ENCODE measurements around the gene RNF224. TPM values are rescaled to one million over a fixed set of nuclear protein-coding genes. Genes with fewer than 3 reads are reported as not detected.
A peak's percentile ranks its signal among the peaks of the same experiment; 100 is the strongest.

RNF224 gene
- total and polyA plus RNA-seq, 5 donors from 2014 or later = not detected

GRCh38 chr9:137250329-137251193 lies 23.3 kb downstream of the RNF224 start:
- Mint-ChIP-seq H3K4me3 (peak overlapping the region in 3 of 4 donors; percentile 26 to 82 (median 78)), H3K9me3 (no peaks in the 10 kb centered on the region), H3K36me3 (no peaks in the 10 kb centered on the region), H3K4me1 (peaks cover 0 to 7% (median 2%) of the 10 kb centered on the region in 4 donors), H3K27me3 (no peaks in the 10 kb centered on the region), H3K27ac (peak overlapping the region in 1 of 3 donors; percentile 9)
- DNase-seq (no peak), ATAC-seq (ENCODE audit: low read depth in 2 of 2) (no peak)
- no peaks in the 10 kb centered on the region for H3K9me3 ChIP-seq (ENCODE audit: control insufficient read depth in 2 of 2, low read length in 2 of 2)
- H3K27me3 ChIP-seq (ENCODE audit: control insufficient read depth, insufficient read depth, low read length) = no peaks in the 10 kb centered on the region
- H3K4me3 ChIP-seq (ENCODE audit: low read depth, low read length) = no peak overlapping the region
- no peaks in the 10 kb centered on the region for H3K36me3 ChIP-seq (ENCODE audit: control insufficient read depth, insufficient read depth, low read length)
- H3K27ac ChIP-seq (ENCODE audit: insufficient read depth, low read length, poor library complexity, severe bottlenecking) = no peak overlapping the region
- H3K4me1 ChIP-seq (ENCODE audit: control insufficient read depth, insufficient read depth, low read length, poor library complexity, severe bottlenecking) = peaks cover 11% of the 10 kb centered on the region

GRCh38 chr9:137251194-137251461 lies 23.8 kb downstream of the RNF224 start, which contains the start of gene STPG3:
STPG3 (plus strand) TSS chr9:137251286; CDS start chr9:137251287, 1 bp downstream.
- Histone ChIP-seq H3K27me3 (ENCODE audit: control insufficient read depth, insufficient read depth, low read length) (no peaks in the 10 kb centered on the region), H3K4me1 (ENCODE audit: control insufficient read depth, insufficient read depth, low read length, poor library complexity, severe bottlenecking) (peaks cover 17% of the 10 kb centered on the region), H3K27ac (ENCODE audit: insufficient read depth, low read length, poor library complexity, severe bottlenecking) (no peak within 1 kb of the TSS), H3K9me3 (ENCODE audit: control insufficient read depth in 2 of 2, low read length in 2 of 2) (no peaks in the 10 kb centered on the region), H3K36me3 (ENCODE audit: control insufficient read depth, insufficient read depth, low read length) (no peaks in the 10 kb centered on the region), H3K4me3 (ENCODE audit: low read depth, low read length) (no peak within 1 kb of the TSS)
- H3K36me3 Mint-ChIP-seq = no peaks in the 10 kb centered on the region
- DNase-seq (no peak), ATAC-seq (ENCODE audit: low read depth in 2 of 2) (no peak)
- H3K27ac Mint-ChIP-seq = peak within 1 kb of the TSS in 1 of 3 donors; percentile 9
- peak within 1 kb of the TSS in 3 of 4 donors; percentile 26 to 82 (median 78) for H3K4me3 Mint-ChIP-seq
- H3K4me1 Mint-ChIP-seq = peaks cover 0 to 11% (median 2%) of the 10 kb centered on the region in 4 donors
- no peaks in the 10 kb centered on the region for H3K9me3 Mint-ChIP-seq
- no peaks in the 10 kb centered on the region for H3K27me3 Mint-ChIP-seq

- Mint-ChIP-seq H3K36me3 (no peaks in the 10 kb centered on the region), H3K27me3 (no peaks in the 10 kb centered on the region), H3K27ac (no peak overlapping the region), H3K9me3 (no peaks in the 10 kb centered on the region), H3K4me1 (peaks cover 0 to 17% (median 2%) of the 10 kb centered on the region in 4 donors), H3K4me3 (peak overlapping the region in 1 of 4 donors; percentile 7)
- Histone ChIP-seq H3K36me3 (ENCODE audit: control insufficient read depth, insufficient read depth, low read length) (peaks cover 3% of the 10 kb centered on the region), H3K4me3 (ENCODE audit: low read depth, low read length) (no peak overlapping the region), H3K27ac (ENCODE audit: insufficient read depth, low read length, poor library complexity, severe bottlenecking) (no peak overlapping the region), H3K4me1 (ENCODE audit: control insufficient read depth, insufficient read depth, low read length, poor library complexity, severe bottlenecking) (peaks cover 22% of the 10 kb centered on the region), H3K27me3 (ENCODE audit: control insufficient read depth, insufficient read depth, low read length) (no peaks in the 10 kb centered on the region), H3K9me3 (ENCODE audit: control insufficient read depth in 2 of 2, low read length in 2 of 2) (no peaks in the 10 kb centered on the region)
- no peak for ATAC-seq (ENCODE audit: low read depth in 2 of 2)
- DNase-seq = no peak
Measured at GRCh38 chr9:137251490-137252268, 24.4 kb downstream of the RNF224 start.

GRCh38 chr9:137252555-137253506 lies 25.5 kb downstream of the RNF224 start:
- Mint-ChIP-seq H3K4me1 (peaks cover 0 to 23% (median 3%) of the 10 kb centered on the region in 4 donors), H3K27me3 (no peaks in the 10 kb centered on the region), H3K36me3 (no peaks in the 10 kb centered on the region), H3K9me3 (no peaks in the 10 kb centered on the region), H3K27ac (no peak overlapping the region), H3K4me3 (peak overlapping the region in 1 of 4 donors; percentile 77)
- no peak for ATAC-seq (ENCODE audit: low read depth in 2 of 2)
- Histone ChIP-seq H3K4me3 (ENCODE audit: low read depth, low read length) (no peak overlapping the region), H3K27me3 (ENCODE audit: control insufficient read depth, insufficient read depth, low read length) (no peaks in the 10 kb centered on the region), H3K9me3 (ENCODE audit: control insufficient read depth in 2 of 2, low read length in 2 of 2) (no peaks in the 10 kb centered on the region), H3K36me3 (ENCODE audit: control insufficient read depth, insufficient read depth, low read length) (peaks cover 5% of the 10 kb centered on the region), H3K4me1 (ENCODE audit: control insufficient read depth, insufficient read depth, low read length, poor library complexity, severe bottlenecking) (peaks cover 27% of the 10 kb centered on the region), H3K27ac (ENCODE audit: insufficient read depth, low read length, poor library complexity, severe bottlenecking) (no peak overlapping the region)
- no peak for DNase-seq

GRCh38 chr9:137253717-137254623 lies 26.7 kb downstream of the RNF224 start:
- Histone ChIP-seq H3K27ac (ENCODE audit: insufficient read depth, low read length, poor library complexity, severe bottlenecking) (no peak overlapping the region), H3K9me3 (ENCODE audit: control insufficient read depth in 2 of 2, low read length in 2 of 2) (no peaks in the 10 kb centered on the region), H3K4me1 (ENCODE audit: control insufficient read depth, insufficient read depth, low read length, poor library complexity, severe bottlenecking) (peaks cover 27% of the 10 kb centered on the region), H3K4me3 (ENCODE audit: low read depth, low read length) (no peak overlapping the region), H3K36me3 (ENCODE audit: control insufficient read depth, insufficient read depth, low read length) (peaks cover 8% of the 10 kb centered on the region), H3K27me3 (ENCODE audit: control insufficient read depth, insufficient read depth, low read length) (no peaks in the 10 kb centered on the region)
- no peak for ATAC-seq (ENCODE audit: low read depth in 2 of 2)
- Mint-ChIP-seq H3K4me1 (peaks cover 0 to 23% (median 3%) of the 10 kb centered on the region in 4 donors), H3K36me3 (peaks cover 2% of the 10 kb centered on the region), H3K27me3 (no peaks in the 10 kb centered on the region), H3K27ac (peak overlapping the region in 1 of 3 donors; percentile 46), H3K9me3 (no peaks in the 10 kb centered on the region), H3K4me3 (peak overlapping the region; percentile 77 to 96 (median 88))
- no peak for DNase-seq

- peak within 1 kb of the TSS; percentile 67 for H3K4me3 ChIP-seq (ENCODE audit: low read depth, low read length)
- ATAC-seq (ENCODE audit: low read depth in 2 of 2) (peak; percentile 89 to 92), DNase-seq (peak; percentile 90 to 95 (median 94))
- H3K27me3 Mint-ChIP-seq = no peaks in the 10 kb centered on the region
- no peaks in the 10 kb centered on the region for H3K9me3 Mint-ChIP-seq
- H3K36me3 Mint-ChIP-seq = peaks cover 7% of the 10 kb centered on the region
- no peaks in the 10 kb centered on the region for H3K9me3 ChIP-seq (ENCODE audit: control insufficient read depth in 2 of 2, low read length in 2 of 2)
- peak within 1 kb of the TSS; percentile 63 for H3K27ac ChIP-seq (ENCODE audit: insufficient read depth, low read length, poor library complexity, severe bottlenecking)
- peaks cover 0 to 26% (median 3%) of the 10 kb centered on the region in 4 donors for H3K4me1 Mint-ChIP-seq
- H3K4me3 Mint-ChIP-seq = peak within 1 kb of the TSS; percentile 84 to 97 (median 91)
- H3K36me3 ChIP-seq (ENCODE audit: control insufficient read depth, insufficient read depth, low read length) = peaks cover 12% of the 10 kb centered on the region
- H3K27ac Mint-ChIP-seq = peak within 1 kb of the TSS; percentile 67 to 76 (median 76)
- peaks cover 27% of the 10 kb centered on the region for H3K4me1 ChIP-seq (ENCODE audit: control insufficient read depth, insufficient read depth, low read length, poor library complexity, severe bottlenecking)
- no peaks in the 10 kb centered on the region for H3K27me3 ChIP-seq (ENCODE audit: control insufficient read depth, insufficient read depth, low read length)
Measured at GRCh38 chr9:137254624-137255447, 27.5 kb downstream of the RNF224 start, which contains the start of gene NELFB. NELFB (plus strand) TSS chr9:137255327.

All from CD4-positive, CD25-positive, alpha-beta regulatory T cell (primary cell).